ENCODE measurements around the gene NOC4L. TPM values are rescaled to one million over a fixed set of nuclear protein-coding genes. Genes with fewer than 3 reads are reported as not detected.
A peak's percentile ranks its signal among the peaks of the same experiment; 100 is the strongest.

NOC4L gene
- total and polyA plus RNA-seq, 11 donors: 7.9 to 21.1 (median 10.3) TPM

GRCh38 chr12:132157733-132158409 is 13.6 kb downstream of the NOC4L start:
- no peaks in the 10 kb centered on the region for H3K36me3 ChIP-seq
- intact Hi-C loops (cut with DNase I): loop anchor here in 8 of 10 donors (5.0 to 10.0 kb wide), 5 partner anchors 257 to 787 kb away; partner anchors contain the start of genes LRCOL1 (in 4 of the 8) and P2RX2 (in 3 of the 8)
- H3K9me3 ChIP-seq: no peaks in the 10 kb centered on the region
- no peak for ATAC-seq
- no peak for TF ChIP-seq POLR2A (IDR thresholded peaks at IDR 0.05)
- TF ChIP-seq CTCF (IDR thresholded peaks at IDR 0.05): no peak
- DNase-seq: no peak
- WGBS, 4 donors: 95 to 99% (median 97%) methylated on average over 5 of the region's 5 CpGs
- no peak overlapping the region for H3K27ac ChIP-seq
- H3K4me1 ChIP-seq: peaks cover 0 to 13% (median 6%) of the 10 kb centered on the region in 12 donors
- peaks cover 0 to 4% (median 0%) of the 10 kb centered on the region in 9 donors for H3K27me3 ChIP-seq
- no peak overlapping the region for H3K4me3 ChIP-seq

GRCh38 chr12:132158677-132159554 is 14.7 kb downstream of the NOC4L start:
- DNase-seq: peak in 3 of 5 donors; percentile 9 to 52 (median 30)
- WGBS, 4 donors: 87 to 94% (median 91%) methylated on average over 23 to 37 of the region's 37 CpGs
- intact Hi-C loops (cut with DNase I): loop anchor here in 8 of 10 donors (5.0 to 10.0 kb wide), 5 partner anchors 256 to 786 kb away; partner anchors contain the start of genes LRCOL1 (in 4 of the 8) and P2RX2 (in 3 of the 8)
- H3K4me1 ChIP-seq: peaks cover 0 to 16% (median 5%) of the 10 kb centered on the region in 12 donors
- no peak overlapping the region for H3K27ac ChIP-seq
- peaks cover 0 to 7% (median 5%) of the 10 kb centered on the region in 9 donors for H3K27me3 ChIP-seq
- ATAC-seq: no peak
- no peaks in the 10 kb centered on the region for H3K9me3 ChIP-seq
- TF ChIP-seq CTCF (IDR thresholded peaks at IDR 0.05): no peak
- TF ChIP-seq POLR2A (IDR thresholded peaks at IDR 0.05): no peak
- H3K36me3 ChIP-seq: no peaks in the 10 kb centered on the region
- H3K4me3 ChIP-seq: no peak overlapping the region

GRCh38 chr12:132159555-132160003 is 15.3 kb downstream of the NOC4L start:
- WGBS, 4 donors: 79 to 84% (median 79%) methylated on average over 10 to 14 of the region's 14 CpGs
- ATAC-seq: no peak
- no peak overlapping the region for H3K27ac ChIP-seq
- TF ChIP-seq POLR2A (IDR thresholded peaks at IDR 0.05) (no peak), CTCF (IDR thresholded peaks at IDR 0.05) (no peak)
- no peak overlapping the region for H3K4me3 ChIP-seq
- no peaks in the 10 kb centered on the region for H3K36me3 ChIP-seq
- H3K9me3 ChIP-seq: no peaks in the 10 kb centered on the region
- no peak for DNase-seq
- intact Hi-C loops (cut with DNase I): loop anchor here in 8 of 10 donors (5.0 to 10.0 kb wide), 6 partner anchors 255 to 785 kb away; partner anchors contain the start of genes LRCOL1 (in 4 of the 8) and P2RX2 (in 3 of the 8)
- peaks cover 0 to 9% (median 5%) of the 10 kb centered on the region in 9 donors for H3K27me3 ChIP-seq
- peaks cover 0 to 13% (median 0%) of the 10 kb centered on the region in 12 donors for H3K4me1 ChIP-seq
